ENCODE results near the gene PROC.

DNA sequence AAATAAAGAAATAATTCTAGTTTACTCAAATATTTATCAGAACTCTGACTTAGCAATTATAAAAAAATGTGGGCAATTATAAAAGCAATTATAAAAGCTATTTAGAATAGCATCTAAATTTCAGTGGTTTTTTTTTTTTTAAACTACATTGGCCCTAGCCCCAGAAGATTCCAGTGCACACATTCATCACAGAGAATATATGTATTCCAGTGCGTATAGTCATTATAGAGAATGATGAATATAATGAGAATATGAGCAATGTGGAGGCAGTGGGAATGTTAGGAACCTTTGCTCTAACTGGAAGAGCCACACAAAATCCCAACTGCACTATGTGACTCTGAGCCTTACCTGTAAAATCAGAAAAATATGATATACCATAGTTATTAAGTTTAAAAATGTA, 41.0 kb upstream of the PROC start:
- TF ChIP-seq, protein P1, sequence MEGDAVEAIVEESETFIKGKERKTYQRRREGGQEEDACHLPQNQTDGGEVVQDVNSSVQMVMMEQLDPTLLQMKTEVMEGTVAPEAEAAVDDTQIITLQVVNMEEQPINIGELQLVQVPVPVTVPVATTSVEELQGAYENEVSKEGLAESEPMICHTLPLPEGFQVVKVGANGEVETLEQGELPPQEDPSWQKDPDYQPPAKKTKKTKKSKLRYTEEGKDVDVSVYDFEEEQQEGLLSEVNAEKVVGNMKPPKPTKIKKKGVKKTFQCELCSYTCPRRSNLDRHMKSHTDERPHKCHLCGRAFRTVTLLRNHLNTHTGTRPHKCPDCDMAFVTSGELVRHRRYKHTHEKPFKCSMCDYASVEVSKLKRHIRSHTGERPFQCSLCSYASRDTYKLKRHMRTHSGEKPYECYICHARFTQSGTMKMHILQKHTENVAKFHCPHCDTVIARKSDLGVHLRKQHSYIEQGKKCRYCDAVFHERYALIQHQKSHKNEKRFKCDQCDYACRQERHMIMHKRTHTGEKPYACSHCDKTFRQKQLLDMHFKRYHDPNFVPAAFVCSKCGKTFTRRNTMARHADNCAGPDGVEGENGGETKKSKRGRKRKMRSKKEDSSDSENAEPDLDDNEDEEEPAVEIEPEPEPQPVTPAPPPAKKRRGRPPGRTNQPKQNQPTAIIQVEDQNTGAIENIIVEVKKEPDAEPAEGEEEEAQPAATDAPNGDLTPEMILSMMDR (IDR thresholded peaks at IDR 0.05 in 2 of 3, conservative IDR thresholded peaks at IDR 0.05 in 1 of 3; ENCODE audit: borderline replicate concordance in 1 of 3, insufficient read depth in 1 of 3, low read depth in 2 of 3, low read length in 2 of 3): no peak
- TF ChIP-seq POLR2A (IDR thresholded peaks at IDR 0.05; ENCODE audit: borderline replicate concordance, extremely low read depth, insufficient read depth, insufficient read length) (no peak), TCF7L2 (IDR thresholded peaks at IDR 0.05; ENCODE audit: borderline replicate concordance, extremely low read depth, insufficient read depth, insufficient read length) (no peak), POLR2AphosphoS5 (IDR thresholded peaks at IDR 0.05; ENCODE audit: low read depth, low read length) (no peak), SRF (IDR thresholded peaks at IDR 0.05; ENCODE audit: low read depth) (no peak), CEBPB (IDR thresholded peaks at IDR 0.05; ENCODE audit: low read depth) (no peak), EZH2 (IDR thresholded peaks at IDR 0.05) (no peak), YY1 (IDR thresholded peaks at IDR 0.05; ENCODE audit: extremely low read depth, insufficient replicate concordance, low read depth, low read length) (no peak), EGR1 (IDR thresholded peaks at IDR 0.05; ENCODE audit: low read depth) (no peak), EZH2phosphoT487 (IDR thresholded peaks at IDR 0.05; ENCODE audit: borderline replicate concordance) (no peak), ZFX (IDR thresholded peaks at IDR 0.05) (no peak)
- TF ChIP-seq, protein P2, sequence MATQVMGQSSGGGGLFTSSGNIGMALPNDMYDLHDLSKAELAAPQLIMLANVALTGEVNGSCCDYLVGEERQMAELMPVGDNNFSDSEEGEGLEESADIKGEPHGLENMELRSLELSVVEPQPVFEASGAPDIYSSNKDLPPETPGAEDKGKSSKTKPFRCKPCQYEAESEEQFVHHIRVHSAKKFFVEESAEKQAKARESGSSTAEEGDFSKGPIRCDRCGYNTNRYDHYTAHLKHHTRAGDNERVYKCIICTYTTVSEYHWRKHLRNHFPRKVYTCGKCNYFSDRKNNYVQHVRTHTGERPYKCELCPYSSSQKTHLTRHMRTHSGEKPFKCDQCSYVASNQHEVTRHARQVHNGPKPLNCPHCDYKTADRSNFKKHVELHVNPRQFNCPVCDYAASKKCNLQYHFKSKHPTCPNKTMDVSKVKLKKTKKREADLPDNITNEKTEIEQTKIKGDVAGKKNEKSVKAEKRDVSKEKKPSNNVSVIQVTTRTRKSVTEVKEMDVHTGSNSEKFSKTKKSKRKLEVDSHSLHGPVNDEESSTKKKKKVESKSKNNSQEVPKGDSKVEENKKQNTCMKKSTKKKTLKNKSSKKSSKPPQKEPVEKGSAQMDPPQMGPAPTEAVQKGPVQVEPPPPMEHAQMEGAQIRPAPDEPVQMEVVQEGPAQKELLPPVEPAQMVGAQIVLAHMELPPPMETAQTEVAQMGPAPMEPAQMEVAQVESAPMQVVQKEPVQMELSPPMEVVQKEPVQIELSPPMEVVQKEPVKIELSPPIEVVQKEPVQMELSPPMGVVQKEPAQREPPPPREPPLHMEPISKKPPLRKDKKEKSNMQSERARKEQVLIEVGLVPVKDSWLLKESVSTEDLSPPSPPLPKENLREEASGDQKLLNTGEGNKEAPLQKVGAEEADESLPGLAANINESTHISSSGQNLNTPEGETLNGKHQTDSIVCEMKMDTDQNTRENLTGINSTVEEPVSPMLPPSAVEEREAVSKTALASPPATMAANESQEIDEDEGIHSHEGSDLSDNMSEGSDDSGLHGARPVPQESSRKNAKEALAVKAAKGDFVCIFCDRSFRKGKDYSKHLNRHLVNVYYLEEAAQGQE (IDR thresholded peaks at IDR 0.05; ENCODE audit: low read depth): no peak
- TF ChIP-seq, protein P3, sequence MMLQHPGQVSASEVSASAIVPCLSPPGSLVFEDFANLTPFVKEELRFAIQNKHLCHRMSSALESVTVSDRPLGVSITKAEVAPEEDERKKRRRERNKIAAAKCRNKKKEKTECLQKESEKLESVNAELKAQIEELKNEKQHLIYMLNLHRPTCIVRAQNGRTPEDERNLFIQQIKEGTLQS (IDR thresholded peaks at IDR 0.05): no peak
- TF ChIP-seq, protein P4, sequence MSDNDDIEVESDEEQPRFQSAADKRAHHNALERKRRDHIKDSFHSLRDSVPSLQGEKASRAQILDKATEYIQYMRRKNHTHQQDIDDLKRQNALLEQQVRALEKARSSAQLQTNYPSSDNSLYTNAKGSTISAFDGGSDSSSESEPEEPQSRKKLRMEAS (IDR thresholded peaks at IDR 0.05): no peak

Measured in HCT116 (cell line).